ENCODE data around the gene GLRX5.
"Not testable (repeated sequence)": the region's sequence is repeated elsewhere in the genome, so short reads cannot be mapped to it uniquely, and the experiment has no call there.

GLRX5 gene

GRCh38 chr14:95559203-95559602, 24.4 kb downstream of the GLRX5 start:
- no peak for DNase-seq (ENCODE audit: low spot score)

GRCh38 chr14:95561001-95561412, 26.2 kb downstream of the GLRX5 start:
- DNase-seq (ENCODE audit: low spot score), result peak; percentile 93

DNA sequence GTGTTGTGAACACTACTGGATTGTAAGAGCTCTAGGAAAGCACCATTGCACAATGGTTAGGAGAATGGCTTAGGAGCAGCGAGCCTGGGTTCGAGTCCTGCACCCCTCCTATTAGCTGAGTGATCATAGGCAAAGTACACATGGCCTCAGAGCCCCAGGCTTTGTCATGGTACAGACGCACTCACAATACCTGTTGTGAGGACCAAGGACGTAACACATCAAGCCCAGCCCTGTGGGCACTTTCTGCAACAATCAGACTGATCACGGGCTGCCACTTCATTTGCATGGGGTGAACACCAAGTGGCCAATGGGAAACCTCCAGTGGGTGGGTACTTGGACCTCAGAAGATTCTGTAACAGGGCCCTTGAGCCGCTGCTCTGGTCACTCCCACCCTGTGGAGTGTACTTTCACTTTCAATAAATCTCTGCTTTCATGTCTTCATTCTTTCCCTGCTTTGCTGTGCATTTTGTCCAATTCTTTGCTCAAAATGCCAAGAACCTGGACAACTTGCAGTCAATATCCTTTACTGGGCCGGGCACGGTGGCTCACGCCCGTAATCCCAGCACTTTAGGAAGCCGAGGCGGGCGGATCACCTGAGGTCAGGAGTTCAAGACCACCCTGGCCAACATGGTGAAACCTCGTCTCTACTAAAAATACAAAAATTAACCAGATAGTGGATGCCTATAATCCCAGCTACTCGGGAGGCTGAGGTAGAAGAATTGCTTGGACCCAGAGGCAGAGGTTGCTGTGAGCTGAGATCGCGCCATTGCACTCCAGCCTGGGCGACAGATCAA, 28.2 kb downstream of the GLRX5 start:
- no peak for DNase-seq (ENCODE audit: low spot score)

- no peak for DNase-seq (ENCODE audit: low spot score)
Measured at GRCh38 chr14:95564060-95564459, 29.2 kb downstream of the GLRX5 start.

GRCh38 chr14:95569440-95569839, 34.6 kb downstream of the GLRX5 start:
- DNase-seq (ENCODE audit: low spot score), result no peak

DNA sequence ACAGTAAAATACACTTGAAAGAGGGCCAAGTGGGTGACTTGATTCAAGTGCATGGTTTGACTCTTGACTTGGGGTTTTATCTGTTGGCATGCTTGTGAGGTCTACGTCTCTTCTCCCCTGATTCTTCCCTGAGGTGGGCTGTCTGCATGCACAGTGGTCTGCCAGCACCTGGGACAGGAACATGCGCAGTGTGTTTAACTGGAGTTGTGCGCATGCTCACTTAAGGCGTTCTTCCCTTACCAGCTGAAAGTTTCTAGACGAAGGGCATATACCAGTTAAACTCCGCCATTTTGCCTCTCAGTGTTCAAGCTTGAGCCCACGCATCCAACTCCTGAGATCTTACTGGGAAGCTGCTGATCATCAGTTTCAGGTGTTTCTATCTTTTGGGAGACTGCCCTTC, 38.5 kb downstream of the GLRX5 start:
- no peak for DNase-seq (ENCODE audit: low spot score)

DNA sequence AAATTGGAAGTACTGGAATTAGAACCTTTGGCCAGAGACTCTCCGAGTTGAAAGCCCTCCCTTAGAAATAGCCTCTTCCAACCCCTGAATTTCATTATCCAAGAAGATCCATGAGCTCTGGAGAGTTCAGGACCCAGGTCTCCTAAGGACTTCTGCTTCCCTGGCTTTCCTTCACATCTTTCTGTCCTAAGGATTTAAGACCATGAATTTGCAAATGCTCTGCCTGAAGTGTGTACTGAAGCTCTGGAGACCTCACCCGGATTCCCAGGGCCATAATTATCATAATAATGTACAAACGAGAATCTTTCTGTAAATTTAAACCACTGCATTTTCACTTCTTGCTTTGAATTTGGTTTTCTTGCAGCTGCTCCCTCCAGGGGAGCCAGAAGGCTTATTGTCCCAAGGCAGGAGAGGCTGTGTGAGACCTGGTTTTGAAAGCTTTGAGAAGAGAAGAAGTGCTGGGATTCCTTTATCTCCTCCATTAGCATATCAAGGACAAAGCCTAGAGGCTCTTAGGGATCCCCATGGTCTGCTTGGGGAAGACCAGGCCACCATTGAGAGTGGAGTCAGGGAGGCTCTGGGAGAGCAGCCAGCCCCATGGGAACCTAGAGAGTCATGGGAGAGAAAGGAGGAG, 41.1 kb downstream of the GLRX5 start:
- DNase-seq (ENCODE audit: low spot score), result no peak

- DNase-seq (ENCODE audit: low spot score), result peak; percentile 89
Measured at GRCh38 chr14:95577067-95577800, 42.4 kb downstream of the GLRX5 start.

DNA sequence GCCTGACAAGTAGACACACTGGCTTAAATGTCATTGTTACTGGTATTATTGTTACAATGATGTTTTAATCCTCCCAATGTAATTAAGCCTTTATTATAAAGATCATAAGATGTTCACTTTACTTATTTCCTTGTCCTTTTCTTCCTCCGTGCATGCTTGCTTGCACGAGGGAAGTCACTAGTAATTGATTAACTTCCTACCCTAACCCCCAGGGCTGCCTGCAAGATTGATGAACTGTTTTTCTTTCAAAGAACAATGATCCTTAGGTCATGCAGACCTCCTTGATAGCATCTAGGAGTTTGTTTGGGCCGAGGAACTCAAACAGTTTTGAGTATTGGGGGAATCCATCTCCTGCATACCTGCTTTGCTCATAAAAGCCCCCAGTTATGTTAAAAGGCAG, 43.0 kb downstream of the GLRX5 start:
- no peak for DNase-seq (ENCODE audit: low spot score)

DNA sequence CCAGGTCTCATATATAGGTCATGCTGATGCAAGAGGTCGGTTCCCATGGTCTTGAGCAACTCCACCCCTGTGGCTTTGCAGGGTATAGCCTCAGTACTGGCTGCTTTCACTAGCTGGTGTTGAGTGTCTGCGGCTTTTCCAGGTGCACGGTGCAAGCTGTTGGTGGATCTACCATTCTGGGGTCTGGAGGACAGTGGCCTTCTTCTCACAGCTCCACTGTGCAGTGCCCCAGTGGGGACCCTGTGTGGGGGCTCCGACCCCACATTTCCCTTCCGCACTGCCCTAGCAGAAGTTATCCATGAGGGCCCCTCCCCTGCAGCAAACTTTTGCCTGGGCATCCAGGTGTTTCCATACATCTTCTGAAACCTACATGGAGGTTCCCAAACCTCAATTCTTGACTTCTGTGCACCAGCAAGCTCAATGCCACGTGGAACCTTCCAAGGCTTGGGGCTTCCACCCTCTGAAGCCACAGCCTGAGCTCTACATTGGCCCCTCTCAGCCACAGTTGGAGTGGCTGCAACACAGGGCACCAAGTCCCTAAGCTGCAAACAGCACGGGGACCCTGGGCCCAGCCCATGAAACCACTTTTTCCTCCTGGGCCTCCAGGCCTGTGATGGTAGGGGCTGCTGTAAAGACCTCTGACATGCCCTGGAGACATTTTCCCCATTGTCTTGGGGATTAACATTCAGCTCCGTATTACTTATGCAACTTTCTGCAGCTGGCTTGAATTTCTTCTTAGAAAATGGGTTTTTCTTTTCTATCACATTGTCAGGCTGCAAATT, 49.2 kb downstream of the GLRX5 start:
- DNase-seq (ENCODE audit: low spot score), result not testable (repeated sequence)

DNA sequence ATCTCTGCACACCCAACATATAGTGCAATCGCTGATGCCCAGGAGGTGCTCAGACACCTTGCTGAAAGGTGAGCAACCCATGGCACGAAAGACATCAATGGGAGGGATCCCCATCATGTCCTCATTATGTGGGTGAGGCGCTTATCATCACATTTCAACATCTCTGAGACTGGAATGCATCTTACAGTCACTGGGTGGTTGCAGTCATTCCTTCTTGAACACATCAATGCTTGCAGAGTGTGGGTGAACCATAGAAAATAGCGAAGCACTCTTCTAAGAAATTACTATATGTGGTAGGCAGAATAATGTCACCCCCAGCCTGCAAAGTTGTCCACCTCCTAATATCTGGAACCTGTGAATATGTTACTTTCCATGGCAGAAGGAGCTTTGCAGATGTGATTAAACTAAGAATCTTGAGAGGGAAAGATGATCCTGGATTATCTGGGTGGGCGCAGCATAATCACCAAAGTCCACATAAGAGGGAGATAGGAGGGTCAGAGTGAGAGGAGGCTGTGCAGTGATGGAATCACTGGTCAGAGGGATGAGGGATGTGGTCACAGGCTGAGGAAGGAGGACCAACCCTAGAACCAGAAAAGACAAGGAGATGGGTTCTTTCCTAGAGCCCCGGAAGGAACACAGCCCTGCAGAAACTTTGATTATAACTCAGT, 51.2 kb downstream of the GLRX5 start:
- no peak for DNase-seq (ENCODE audit: low spot score)

- DNase-seq (ENCODE audit: low spot score), result not testable (repeated sequence)
Measured at GRCh38 chr14:95591182-95591581, 56.3 kb downstream of the GLRX5 start.
